WERI-Rb-1 (cell line): Measurements from ENCODE around the gene HSD17B8.

ENCODE experiments used
- DNase-seq: peaks from one replicate; pipeline ENCODE4 v3.0.0-alpha.2; 2020
- H3K27ac ChIP-seq: fragments of 250-450 bp; sonication (Bioruptor Pico); 2 replicates; pipeline ENCODE4 v1.5.1; 2020; ENCODE audit warnings: mild to moderate bottlenecking, moderate library complexity
- H3K27me3 ChIP-seq: fragments of 250-450 bp; sonication (Bioruptor Pico); 2 replicates; pipeline ENCODE4 v1.5.1; 2021; ENCODE audit warnings: mild to moderate bottlenecking, low read depth, moderate library complexity; ENCODE audit not compliant: insufficient read depth, severe bottlenecking
- H3K36me3 ChIP-seq: fragments of 250-450 bp; sonication (Bioruptor Pico); 2 replicates; pipeline ENCODE4 v1.5.1; 2020; ENCODE audit warnings: mild to moderate bottlenecking, moderate library complexity
- H3K4me3 ChIP-seq: 2 replicates; pipeline ENCODE4 v1.5.1; 2011; ENCODE audit warnings: low read depth, mild to moderate bottlenecking, control low read depth, low read length
- H3K9me3 ChIP-seq: fragments of 250-450 bp; sonication (Bioruptor Pico); 2 replicates; pipeline ENCODE4 v1.5.1; 2021; ENCODE audit warnings: mild to moderate bottlenecking, moderate library complexity; ENCODE audit not compliant: severe bottlenecking
- TF ChIP-seq, protein P1 (sequence below): IDR thresholded peaks from 2 replicates; pipeline ENCODE4 v1.5.1; 2011; ENCODE audit warnings: low read depth, mild to moderate bottlenecking, control low read depth, inconsistent platforms, low read length

HSD17B8 gene

DNA sequence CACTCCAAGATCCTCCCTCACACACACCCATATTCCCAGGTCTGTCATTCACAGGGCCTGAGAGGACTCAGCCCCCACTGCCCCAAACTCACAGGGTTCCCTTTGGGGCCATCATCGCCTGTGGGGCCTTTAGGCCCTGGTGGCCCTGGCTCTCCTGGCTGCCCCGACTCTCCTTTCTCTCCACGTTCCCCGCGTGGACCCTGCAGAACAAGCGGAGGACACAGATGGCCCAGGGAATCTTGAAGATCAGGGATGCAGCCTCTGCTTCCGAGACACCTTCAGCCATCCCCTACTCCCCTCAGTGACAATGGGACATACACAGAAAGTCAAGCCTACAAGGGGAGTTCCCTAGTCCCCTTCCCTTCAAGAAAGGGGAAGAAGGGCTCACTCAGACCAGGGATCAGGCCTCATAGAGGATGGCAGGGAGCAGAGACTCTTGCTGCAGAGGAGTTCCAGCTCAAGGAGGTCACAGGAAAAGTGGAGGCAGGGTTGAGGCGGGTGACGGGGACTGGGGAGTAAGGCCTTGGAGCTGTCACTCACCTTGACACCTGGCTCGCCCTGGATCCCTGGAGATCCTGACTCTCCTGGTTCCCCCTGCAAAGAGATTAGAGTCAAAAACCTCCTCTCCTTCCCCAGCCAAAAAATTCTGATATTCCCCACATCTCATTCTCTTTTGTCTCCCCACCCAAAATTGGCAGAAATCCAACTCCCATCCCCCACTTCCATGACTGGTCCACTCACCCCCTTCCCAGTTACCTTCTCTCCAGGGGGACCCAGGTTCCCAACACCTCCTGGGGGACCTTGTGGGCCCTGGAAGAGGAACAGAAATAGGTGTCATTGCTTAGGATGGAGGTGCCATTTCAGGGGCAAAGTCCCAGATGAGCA, 34.9 kb upstream of the HSD17B8 start:
- TF ChIP-seq, protein P1, sequence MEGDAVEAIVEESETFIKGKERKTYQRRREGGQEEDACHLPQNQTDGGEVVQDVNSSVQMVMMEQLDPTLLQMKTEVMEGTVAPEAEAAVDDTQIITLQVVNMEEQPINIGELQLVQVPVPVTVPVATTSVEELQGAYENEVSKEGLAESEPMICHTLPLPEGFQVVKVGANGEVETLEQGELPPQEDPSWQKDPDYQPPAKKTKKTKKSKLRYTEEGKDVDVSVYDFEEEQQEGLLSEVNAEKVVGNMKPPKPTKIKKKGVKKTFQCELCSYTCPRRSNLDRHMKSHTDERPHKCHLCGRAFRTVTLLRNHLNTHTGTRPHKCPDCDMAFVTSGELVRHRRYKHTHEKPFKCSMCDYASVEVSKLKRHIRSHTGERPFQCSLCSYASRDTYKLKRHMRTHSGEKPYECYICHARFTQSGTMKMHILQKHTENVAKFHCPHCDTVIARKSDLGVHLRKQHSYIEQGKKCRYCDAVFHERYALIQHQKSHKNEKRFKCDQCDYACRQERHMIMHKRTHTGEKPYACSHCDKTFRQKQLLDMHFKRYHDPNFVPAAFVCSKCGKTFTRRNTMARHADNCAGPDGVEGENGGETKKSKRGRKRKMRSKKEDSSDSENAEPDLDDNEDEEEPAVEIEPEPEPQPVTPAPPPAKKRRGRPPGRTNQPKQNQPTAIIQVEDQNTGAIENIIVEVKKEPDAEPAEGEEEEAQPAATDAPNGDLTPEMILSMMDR: no peak
- no peak for DNase-seq
- Histone ChIP-seq H3K27me3 (no peaks in the 10 kb centered on the region), H3K36me3 (no peaks in the 10 kb centered on the region), H3K4me3 (no peak overlapping the region), H3K9me3 (no peaks in the 10 kb centered on the region), H3K27ac (no peak overlapping the region)

DNA sequence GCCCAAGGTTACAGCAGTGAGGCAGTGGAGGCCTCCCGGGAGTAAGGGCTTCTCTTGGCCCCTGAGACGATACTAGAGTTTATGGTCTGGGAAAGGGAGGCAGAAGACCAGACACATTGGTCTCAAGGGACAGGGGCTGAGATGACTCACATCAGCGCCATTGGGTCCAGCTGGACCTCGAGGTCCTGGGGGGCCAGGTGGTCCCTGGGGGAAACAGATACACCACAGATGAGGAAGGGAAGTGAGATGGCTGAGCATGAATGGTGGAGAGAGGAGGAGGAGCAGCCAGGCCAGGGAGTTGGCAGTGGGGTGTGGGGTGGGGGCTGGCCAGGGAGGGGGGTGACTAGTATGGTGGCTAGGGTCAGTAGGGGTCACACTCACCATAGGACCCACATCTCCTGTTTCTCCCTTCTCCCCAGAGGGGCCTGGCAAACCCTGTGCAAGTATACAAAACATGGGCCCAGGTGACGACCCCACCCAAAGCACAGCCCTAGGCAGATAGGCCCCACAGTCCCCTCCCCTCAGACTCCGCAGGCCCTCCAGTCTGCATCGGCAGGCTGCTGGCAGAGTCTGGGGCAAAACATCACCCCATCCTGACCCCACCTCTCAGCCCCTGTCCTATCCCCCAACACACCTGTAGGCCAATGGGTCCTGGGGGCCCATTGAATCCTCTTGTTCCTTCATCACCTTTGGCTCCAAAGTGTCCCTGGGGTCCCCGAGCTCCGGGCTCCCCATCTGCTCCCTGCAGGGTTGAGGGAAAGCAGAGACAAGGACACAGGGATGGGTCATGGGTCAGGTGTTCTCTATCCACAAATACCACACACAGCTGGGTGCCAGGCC, 34.1 kb upstream of the HSD17B8 start:
- Histone ChIP-seq H3K27me3 (no peaks in the 10 kb centered on the region), H3K4me3 (no peak overlapping the region), H3K36me3 (no peaks in the 10 kb centered on the region), H3K9me3 (no peaks in the 10 kb centered on the region), H3K27ac (no peak overlapping the region)
- DNase-seq: no peak
- TF ChIP-seq, protein P1: no peak

GRCh38 chr6:33171016-33171879, 33.2 kb upstream of the HSD17B8 start:
- Histone ChIP-seq H3K36me3 (no peaks in the 10 kb centered on the region; the same call in 1 of the 2 replicates), H3K27ac (no peak overlapping the region), H3K4me3 (no peak overlapping the region), H3K9me3 (no peaks in the 10 kb centered on the region), H3K27me3 (no peaks in the 10 kb centered on the region)
- DNase-seq: no peak
- TF ChIP-seq, protein P1: no peak

- no peak for DNase-seq
- Histone ChIP-seq H3K27ac (no peak overlapping the region), H3K9me3 (no peaks in the 10 kb centered on the region), H3K27me3 (no peaks in the 10 kb centered on the region), H3K4me3 (no peak overlapping the region), H3K36me3 (no peaks in the 10 kb centered on the region; the same call in 1 of the 2 replicates)
- TF ChIP-seq, protein P1: no peak
Measured at GRCh38 chr6:33171880-33172687, 32.4 kb upstream of the HSD17B8 start.
